HG02610 (cell line): ENCODE results near the gene BAZ2A.

Experiments
- ATAC-seq: cut with Tn5 transposase; IDR thresholded peaks from one replicate; pipeline ENCODE4 v1.9.1; 2021; ENCODE audit warnings: mild to moderate bottlenecking, moderate library complexity; ENCODE audit not compliant: unreplicated experiment

The BAZ2A gene

GRCh38 chr12:56635806-56636674, 5.9 kb upstream of the BAZ2A start:
- ATAC-seq = peak; percentile 47

- no peak for ATAC-seq
Measured at GRCh38 chr12:56634837-56635791, 5.0 kb upstream of the BAZ2A start.

- no peak for ATAC-seq
Measured at GRCh38 chr12:56634242-56634836, 4.2 kb upstream of the BAZ2A start.

- no peak for ATAC-seq
Measured at GRCh38 chr12:56633468-56634241, 3.5 kb upstream of the BAZ2A start.

GRCh38 chr12:56632701-56633467, 2.8 kb upstream of the BAZ2A start:
- ATAC-seq = no peak

GRCh38 chr12:56631790-56632700, 1.9 kb upstream of the BAZ2A start:
- ATAC-seq = no peak

- no peak for ATAC-seq
Measured at GRCh38 chr12:56629459-56630179, 507 bp downstream of the BAZ2A start.

- ATAC-seq = no peak
Measured at GRCh38 chr12:56628671-56629458, 1.3 kb downstream of the BAZ2A start.

GRCh38 chr12:56626701-56627100, 3.4 kb downstream of the BAZ2A start:
- no peak for ATAC-seq

- ATAC-seq = no peak
Measured at GRCh38 chr12:56622535-56622934, 7.6 kb downstream of the BAZ2A start.

GRCh38 chr12:56616925-56617324, 13.2 kb downstream of the BAZ2A start:
- no peak for ATAC-seq

GRCh38 chr12:56616244-56616643, 13.9 kb downstream of the BAZ2A start:
- ATAC-seq = no peak

GRCh38 chr12:56614627-56615026, 15.5 kb downstream of the BAZ2A start:
- ATAC-seq = no peak

GRCh38 chr12:56604355-56604754, 25.8 kb downstream of the BAZ2A start:
- no peak for ATAC-seq

GRCh38 chr12:56602239-56602638, 27.9 kb downstream of the BAZ2A start:
- no peak for ATAC-seq

GRCh38 chr12:56601503-56601902, 28.6 kb downstream of the BAZ2A start:
- ATAC-seq = no peak

GRCh38 chr12:56600753-56601152, 29.4 kb downstream of the BAZ2A start:
- no peak for ATAC-seq
